ENCODE results near the gene PCDHGA10. TPM values are rescaled to one million over a fixed set of nuclear protein-coding genes. Genes with fewer than 3 reads are reported as not detected.
"Not testable (repeated sequence)": the region's sequence is repeated elsewhere in the genome, so short reads cannot be mapped to it uniquely, and the experiment has no call there.

The PCDHGA10 gene
- total RNA-seq, 1 experiment from 2014 or later: 0.69 TPM

DNA sequence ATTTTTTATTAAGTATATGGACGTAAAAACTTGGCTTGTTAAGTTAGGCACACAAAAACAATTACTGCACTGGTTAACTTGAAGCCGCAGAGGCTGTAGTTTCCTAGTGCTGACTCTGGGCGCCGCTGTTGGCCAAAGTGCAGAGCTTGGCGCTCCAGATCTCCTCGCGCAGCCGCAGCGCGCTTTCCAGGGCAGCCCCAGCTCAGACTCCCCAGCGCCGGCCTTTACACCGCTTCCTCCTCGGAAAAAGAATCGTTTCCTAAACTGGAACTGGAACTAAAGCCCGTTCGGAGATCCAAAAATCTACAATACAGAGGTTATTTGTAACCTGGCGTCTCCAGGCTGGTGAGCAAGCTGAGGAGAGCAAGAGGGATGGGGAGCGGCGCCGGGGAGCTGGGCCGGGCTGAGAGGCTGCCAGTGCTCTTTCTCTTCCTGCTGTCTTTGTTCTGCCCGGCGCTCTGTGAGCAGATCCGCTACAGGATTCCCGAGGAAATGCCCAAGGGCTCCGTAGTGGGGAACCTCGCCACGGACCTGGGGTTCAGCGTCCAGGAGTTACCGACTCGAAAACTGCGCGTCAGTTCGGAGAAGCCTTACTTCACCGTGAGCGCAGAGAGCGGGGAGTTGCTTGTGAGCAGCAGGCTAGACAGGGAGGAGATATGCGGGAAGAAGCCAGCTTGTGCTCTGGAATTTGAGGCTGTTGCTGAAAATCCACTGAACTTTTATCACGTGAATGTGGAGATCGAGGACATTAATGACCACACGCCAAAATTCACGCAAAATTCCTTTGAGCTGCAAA lies 14.8 kb upstream of the PCDHGA10 start, which contains the start of gene PCDHGB5:
Gene PCDHGB5 (plus strand): TSS at position 192 of the 796 bp plus-strand sequence. CDS start 181 bp downstream, at position 373.
- H3K4me3 ChIP-seq (ENCODE audit: low read depth in 2 of 2, low read length in 2 of 2); H3K9me3 ChIP-seq (ENCODE audit: control insufficient read depth, insufficient read depth, low read depth, low read length); CTCF ChIA-PET; H3K4me1 ChIP-seq (ENCODE audit: control insufficient read depth, insufficient read depth, low read length); DNase-seq (ENCODE audit: low read depth, low spot score); H3K27me3 ChIP-seq (ENCODE audit: control insufficient read depth, insufficient read depth, low read length); POLR2A ChIA-PET; H3K36me3 ChIP-seq (ENCODE audit: control insufficient read depth, insufficient read depth, low read length); intact Hi-C loops (cut with micrococcal nuclease; ENCODE audit: unreplicated experiment); ATAC-seq; BruUV-seq (replicated peaks); H3K27ac ChIP-seq (ENCODE audit: low read length); in situ Hi-C loops (cut with HindIII; ENCODE audit: low pct_unique_long_range_greater_than_20kb, low sequenced_read_pairs): not testable (repeated sequence)
- peak; percentile 32 for TF ChIP-seq CTCF (IDR thresholded peaks at IDR 0.05)

DNA sequence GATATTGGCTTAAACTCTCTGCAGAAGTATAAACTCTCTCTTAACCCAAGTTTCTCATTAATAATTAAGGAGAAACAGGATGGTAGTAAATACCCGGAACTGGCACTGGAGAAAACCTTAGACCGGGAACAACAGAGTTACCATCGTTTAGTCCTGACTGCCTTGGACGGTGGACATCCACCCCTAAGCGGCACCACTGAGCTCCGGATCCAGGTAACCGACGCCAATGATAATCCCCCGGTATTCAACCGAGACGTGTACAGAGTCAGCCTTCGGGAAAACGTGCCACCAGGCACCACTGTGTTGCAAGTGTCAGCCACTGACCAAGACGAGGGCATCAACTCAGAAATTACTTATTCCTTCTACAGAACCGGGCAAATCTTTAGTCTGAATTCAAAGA lies 14.2 kb upstream of the PCDHGA10 start:
- Histone ChIP-seq H3K4me1 (ENCODE audit: control insufficient read depth, insufficient read depth, low read length) (no peaks in the 10 kb centered on the region), H3K36me3 (ENCODE audit: control insufficient read depth, insufficient read depth, low read length) (no peaks in the 10 kb centered on the region), H3K27me3 (ENCODE audit: control insufficient read depth, insufficient read depth, low read length) (no peaks in the 10 kb centered on the region; the same call in 1 of the 2 replicates), H3K9me3 (ENCODE audit: control insufficient read depth, insufficient read depth, low read depth, low read length) (no peaks in the 10 kb centered on the region), H3K27ac (ENCODE audit: low read length) (no peak overlapping the region), H3K4me3 (ENCODE audit: low read depth in 2 of 2, low read length in 2 of 2) (no peak overlapping the region)
- in situ Hi-C loops (cut with HindIII; ENCODE audit: low pct_unique_long_range_greater_than_20kb, low sequenced_read_pairs): no loop called here
- DNase-seq (ENCODE audit: low read depth, low spot score): no peak
- ChIA-PET POLR2A (no interaction called here), CTCF (no interaction called here)
- intact Hi-C loops (cut with micrococcal nuclease; ENCODE audit: unreplicated experiment): no loop called here
- no peak for ATAC-seq
- TF ChIP-seq TCF7L2 (IDR thresholded peaks at IDR 0.05; ENCODE audit: low read depth, low read length): no peak
- TF ChIP-seq SIN3A (IDR thresholded peaks at IDR 0.05; ENCODE audit: borderline replicate concordance, insufficient read depth, low read depth, low read length): no peak
- TF ChIP-seq, protein P1, sequence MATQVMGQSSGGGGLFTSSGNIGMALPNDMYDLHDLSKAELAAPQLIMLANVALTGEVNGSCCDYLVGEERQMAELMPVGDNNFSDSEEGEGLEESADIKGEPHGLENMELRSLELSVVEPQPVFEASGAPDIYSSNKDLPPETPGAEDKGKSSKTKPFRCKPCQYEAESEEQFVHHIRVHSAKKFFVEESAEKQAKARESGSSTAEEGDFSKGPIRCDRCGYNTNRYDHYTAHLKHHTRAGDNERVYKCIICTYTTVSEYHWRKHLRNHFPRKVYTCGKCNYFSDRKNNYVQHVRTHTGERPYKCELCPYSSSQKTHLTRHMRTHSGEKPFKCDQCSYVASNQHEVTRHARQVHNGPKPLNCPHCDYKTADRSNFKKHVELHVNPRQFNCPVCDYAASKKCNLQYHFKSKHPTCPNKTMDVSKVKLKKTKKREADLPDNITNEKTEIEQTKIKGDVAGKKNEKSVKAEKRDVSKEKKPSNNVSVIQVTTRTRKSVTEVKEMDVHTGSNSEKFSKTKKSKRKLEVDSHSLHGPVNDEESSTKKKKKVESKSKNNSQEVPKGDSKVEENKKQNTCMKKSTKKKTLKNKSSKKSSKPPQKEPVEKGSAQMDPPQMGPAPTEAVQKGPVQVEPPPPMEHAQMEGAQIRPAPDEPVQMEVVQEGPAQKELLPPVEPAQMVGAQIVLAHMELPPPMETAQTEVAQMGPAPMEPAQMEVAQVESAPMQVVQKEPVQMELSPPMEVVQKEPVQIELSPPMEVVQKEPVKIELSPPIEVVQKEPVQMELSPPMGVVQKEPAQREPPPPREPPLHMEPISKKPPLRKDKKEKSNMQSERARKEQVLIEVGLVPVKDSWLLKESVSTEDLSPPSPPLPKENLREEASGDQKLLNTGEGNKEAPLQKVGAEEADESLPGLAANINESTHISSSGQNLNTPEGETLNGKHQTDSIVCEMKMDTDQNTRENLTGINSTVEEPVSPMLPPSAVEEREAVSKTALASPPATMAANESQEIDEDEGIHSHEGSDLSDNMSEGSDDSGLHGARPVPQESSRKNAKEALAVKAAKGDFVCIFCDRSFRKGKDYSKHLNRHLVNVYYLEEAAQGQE (IDR thresholded peaks at IDR 0.05; ENCODE audit: insufficient read depth in 1 of 2, low read depth in 2 of 2, low read length in 1 of 2): no peak
- no peak for TF ChIP-seq CTCF (IDR thresholded peaks at IDR 0.05)
- no peak for TF ChIP-seq POLR2AphosphoS5 (IDR thresholded peaks at IDR 0.05; ENCODE audit: low read depth, low read length)
- no TSS peak for BruUV-seq (replicated peaks)
